GM10248 (cell line): ENCODE results near the gene MEIOB.
"Not testable (repeated sequence)": the region's sequence is repeated elsewhere in the genome, so short reads cannot be mapped to it uniquely, and the experiment has no call there.

Experiments
- CTCF ChIA-PET: fragments of 300-600 bp; sonication (Branson Sonifier 250); formaldehyde crosslinking; extraction: SDS; loops from one replicate; lab custom pipeline; 2021; ENCODE audit warnings: antibody characterized with exemption; lab: Yijun Ruan, JAX
- POLR2A ChIA-PET: fragments of 350-650 bp; sonication (Branson Sonifier 250); formaldehyde crosslinking; extraction: SDS; loops from one replicate; lab custom pipeline; 2020; ENCODE audit warnings: antibody characterized with exemption; lab: Yijun Ruan, JAX
- DNase-seq: peaks from one replicate; pipeline ENCODE4 v3.0.0; 2012; ENCODE audit errors: extremely low spot score
- CTCF ChIP-seq: IDR thresholded peaks from 2 replicates; pipeline ENCODE4 v1.5.1; 2012; ENCODE audit warnings: mild to moderate bottlenecking, low read depth; ENCODE audit errors: extremely low read depth, missing control alignments, control extremely low read depth

Gene MEIOB

GRCh38 chr16:1902547-1903219 lies 30.7 kb upstream of the MEIOB start:
- ChIA-PET CTCF (no interaction called here), POLR2A (no interaction called here)
- DNase-seq, result no peak
- no peak for TF ChIP-seq CTCF

DNA sequence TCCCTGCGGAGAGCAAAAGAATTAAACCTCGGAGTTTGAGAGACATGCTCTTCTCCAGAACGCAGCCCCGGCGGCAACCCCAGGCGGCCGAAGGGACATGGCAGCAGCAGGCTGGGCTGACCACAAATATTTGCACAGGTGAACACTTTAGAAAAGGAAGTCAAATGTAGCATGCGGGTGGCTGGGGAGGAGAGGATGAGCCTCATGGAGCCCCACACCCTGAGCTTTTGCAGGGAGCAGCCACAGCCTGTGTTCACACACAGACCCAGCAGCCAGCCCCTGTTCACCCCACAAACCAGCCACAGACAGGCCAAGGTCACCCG lies 28.4 kb upstream of the MEIOB start:
- DNase-seq, result no peak
- TF ChIP-seq CTCF, result no peak
- ChIA-PET CTCF (no interaction called here), POLR2A (no interaction called here)

GRCh38 chr16:1899641-1900451 lies 27.9 kb upstream of the MEIOB start:
- ChIA-PET POLR2A (no interaction called here), CTCF (no interaction called here)
- DNase-seq, result no peak
- TF ChIP-seq CTCF, result no peak

DNA sequence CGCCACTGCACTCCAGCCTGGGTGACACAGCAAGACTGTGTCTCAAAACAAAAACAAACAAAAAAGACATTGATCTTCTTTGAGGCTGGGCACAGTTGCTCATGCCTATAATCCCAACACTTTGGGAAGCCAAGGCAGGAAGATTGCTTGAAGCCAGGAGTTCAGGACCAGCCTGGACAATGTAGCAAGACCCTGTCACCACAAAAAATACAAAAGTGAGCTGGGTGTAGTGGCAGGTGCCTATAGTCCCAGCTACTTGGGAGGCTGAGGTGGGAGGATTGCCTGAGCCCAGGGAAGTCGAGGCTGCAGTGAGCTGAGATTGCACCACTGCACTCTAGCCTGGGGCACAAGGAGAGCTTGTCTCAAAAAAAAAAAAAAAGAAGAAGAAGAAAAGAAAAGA lies 25.7 kb upstream of the MEIOB start:
- POLR2A ChIA-PET, result interaction anchor here (0.6 kb wide), 1 partner anchor 257 kb away, joined by 3 read pairs; no protein-coding TSS in a partner anchor
- CTCF ChIA-PET, result interaction anchor here (1.0 to 1.3 kb wide), 4 partner anchors 12 to 57 kb away, joined by 3 read pairs; partner anchors contain the start of gene RPL3L

DNA sequence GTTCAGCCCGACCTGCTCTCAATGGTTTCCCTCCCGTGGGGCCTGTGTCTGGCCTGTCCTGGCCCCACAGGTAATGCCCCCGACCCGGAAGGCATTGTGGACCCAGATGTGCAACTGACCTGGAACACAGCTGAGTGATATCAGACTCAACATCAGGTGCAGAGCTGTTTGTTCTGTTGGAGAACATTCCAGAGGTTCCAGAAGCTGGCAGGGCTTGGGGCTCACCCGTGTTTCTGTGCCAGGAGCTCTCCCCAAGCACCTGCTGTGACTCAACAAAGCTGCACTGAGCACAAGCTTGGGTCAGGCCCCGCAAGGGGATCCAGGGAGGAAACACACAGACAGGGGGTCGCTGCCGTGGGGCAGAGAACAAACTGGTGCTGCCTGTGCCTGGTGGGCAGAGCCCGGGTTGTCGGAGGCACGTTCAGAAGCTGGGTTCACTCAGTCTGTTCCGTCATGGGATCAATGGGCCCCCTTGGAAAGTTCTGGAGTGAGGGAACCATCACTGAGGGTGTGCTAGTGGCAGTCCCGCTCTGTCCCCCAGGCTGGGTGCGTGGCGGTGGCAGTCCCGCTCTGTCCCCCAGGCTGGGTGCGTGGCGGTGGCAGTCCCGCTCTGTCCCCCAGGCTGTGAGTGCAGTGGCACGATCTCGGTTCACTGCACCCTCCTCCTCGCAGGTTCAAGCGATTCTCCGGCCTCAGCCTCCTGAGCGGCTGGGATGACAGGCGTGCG lies 24.1 kb upstream of the MEIOB start:
- TF ChIP-seq CTCF, result no peak
- no peak for DNase-seq
- ChIA-PET CTCF (no interaction called here), POLR2A (no interaction called here)

More for the DNA sequence above, 25.7 kb upstream of the MEIOB start:
- not testable (repeated sequence) for DNase-seq

- ChIA-PET CTCF (no interaction called here), POLR2A (no interaction called here)
- no peak for TF ChIP-seq CTCF
- no peak for DNase-seq
Measured at GRCh38 chr16:1895068-1895467, 23.1 kb upstream of the MEIOB start.
